Heart left ventricle (tissue), 13 donors: Measurements from ENCODE around the gene ETNK1.

Experiments
- CTCF ChIP-seq, 12 donors: fragments of 200-600 bp; sonication (generic) in 4 of 12; IDR thresholded peaks; one replicate each; pipeline versions ENCODE4 v1.5.0 to v1.8.0; 2018 to 2022; ENCODE audit warnings: antibody characterized with exemption in 12 of 12, mild to moderate bottlenecking in 5 of 12
- POLR2A ChIP-seq, 2 donors: fragments of 450-650 bp; IDR thresholded peaks; one replicate each; pipeline ENCODE4 v1.6.1; 2017; ENCODE audit warnings: antibody characterized with exemption in 2 of 2, mild to moderate bottlenecking in 2 of 2, moderate library complexity in 2 of 2
- donor health status: ischemic (EF 13 %, LVEDD 7.1; RV severe dilation, severe dysfunction).
- donor health status: DM: no; HTN: yes; CAD: no.
- donor health status: DM: no; HTN: no; CAD: no.
- donor health status: ischemic (EF 25% LVEDD 6.9; RV normal size, moderate dysfunction).
- donor health status: ischemic (EF 25% LVEDD 5.7; RV mildly dilated, moderate dysfunction).
- donor health status: ischemic (EF 35%, LVEDD 5.7; RV mildly dilated, moderate dysfunction).
- donor health status: nonischemic (EF 11% LVEDD 7.7; RV severe dilation, severe dysfunction).
- donor health status: DM: yes; HTN: yes; CAD: no.
- donor health status: PGD.
- donor health status: ischemic (EF 29% LVEDD 5.4; RV normal size, mild dysfunction).
- donor health status: nonischemic (EF 23%, LVEDD 6.1; RV moderate dilation, normal function).

DNA sequence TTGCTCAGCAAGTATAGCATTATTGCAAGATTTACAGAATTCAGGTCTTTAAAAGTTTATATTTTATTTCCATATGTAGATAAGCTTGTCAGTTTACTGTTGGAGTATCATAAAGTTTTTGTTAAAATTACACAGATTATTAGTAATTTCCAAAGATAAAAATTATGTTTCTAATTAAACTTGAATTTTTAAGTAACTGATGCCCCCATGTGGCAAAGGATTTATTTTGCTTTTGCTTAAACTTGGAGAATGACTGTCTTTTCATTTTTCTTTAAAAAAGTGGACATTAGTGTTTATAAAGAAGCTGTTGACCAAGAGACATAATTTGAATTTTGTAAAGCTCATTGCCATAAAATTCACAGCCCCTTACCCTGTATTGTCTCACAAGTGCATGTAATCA, 45.8 kb downstream of the ETNK1 start:
- TF ChIP-seq POLR2A (IDR thresholded peaks at IDR 0.05) = no peak
- peak in 7 of 12 donors; percentile 6 to 47 (median 26) for TF ChIP-seq CTCF (IDR thresholded peaks at IDR 0.05)
